Fibroblast of the conjunctiva (primary cell): ENCODE data around the gene NKG7.
A peak's percentile ranks its signal among the peaks of the same experiment; 100 is the strongest.

Experiments used
- DNase-seq: peaks from one replicate; pipeline ENCODE4 v3.0.0-alpha.2; 2010; ENCODE audit warnings: low read depth

NKG7 gene

GRCh38 chr19:51359294-51359693 is 13.2 kb downstream of the NKG7 start:
- peak; percentile 82 for DNase-seq

- no peak for DNase-seq
Observed at GRCh38 chr19:51357952-51358351, 14.5 kb downstream of the NKG7 start.

- no peak for DNase-seq
Observed at GRCh38 chr19:51356159-51356801, 16.2 kb downstream of the NKG7 start.

GRCh38 chr19:51354742-51355148 is 17.7 kb downstream of the NKG7 start:
- DNase-seq, result no peak

- no peak for DNase-seq
Observed at GRCh38 chr19:51354103-51354741, 18.2 kb downstream of the NKG7 start.

- DNase-seq, result no peak
Observed at GRCh38 chr19:51352783-51353360, 19.6 kb downstream of the NKG7 start.

- DNase-seq, result no peak
Observed at GRCh38 chr19:51351266-51351990, 21.0 kb downstream of the NKG7 start.

GRCh38 chr19:51347209-51347928 is 25.1 kb downstream of the NKG7 start:
- DNase-seq, result no peak

- DNase-seq, result no peak
Observed at GRCh38 chr19:51346742-51347141, 25.7 kb downstream of the NKG7 start.

GRCh38 chr19:51345076-51345620 is 27.3 kb downstream of the NKG7 start:
- DNase-seq, result no peak

GRCh38 chr19:51342631-51343569 is 29.6 kb downstream of the NKG7 start:
- no peak for DNase-seq

- no peak for DNase-seq
Observed at GRCh38 chr19:51341976-51342580, 30.4 kb downstream of the NKG7 start, which contains the start of gene VSIG10L. Gene VSIG10L (minus strand): TSS chr19:51342139. CDS start chr19:51342124, 15 bp downstream.

- no peak for DNase-seq
Observed at GRCh38 chr19:51341066-51341465, 31.4 kb downstream of the NKG7 start.

GRCh38 chr19:51339687-51340656 is 32.5 kb downstream of the NKG7 start:
- peak; percentile 96 for DNase-seq

GRCh38 chr19:51339313-51339686 is 33.2 kb downstream of the NKG7 start:
- DNase-seq, result no peak

GRCh38 chr19:51338563-51339312 is 33.7 kb downstream of the NKG7 start:
- DNase-seq, result no peak

- no peak for DNase-seq
Observed at GRCh38 chr19:51337861-51338562, 34.4 kb downstream of the NKG7 start.
